ENCODE measurements around the gene AQP6. TPM values are rescaled to one million over a fixed set of nuclear protein-coding genes. Genes with fewer than 3 reads are reported as not detected.

The AQP6 gene
- total RNA-seq, 1 donor from 2014 or later = not detected

- H3K9me3 ChIP-seq (replicated peaks) = no peaks in the 10 kb centered on the region
- H3K4me3 ChIP-seq = peak overlapping the region; percentile 84
- intact Hi-C loops (cut with micrococcal nuclease) = no loop called here
- no peak for DNase-seq
- H3K27ac ChIP-seq (replicated peaks) = peak overlapping the region; percentile 64
- no peaks in the 10 kb centered on the region for H3K27me3 ChIP-seq (ENCODE audit: low read depth)
- no peaks in the 10 kb centered on the region for H3K36me3 ChIP-seq
- H3K4me1 ChIP-seq = peaks cover 11% of the 10 kb centered on the region
- TF ChIP-seq CTCF (IDR thresholded peaks at IDR 0.05; ENCODE audit: borderline replicate concordance) = no peak
Measured at GRCh38 chr12:50024805-50025186, 52.0 kb downstream of the AQP6 start.

- H3K27me3 ChIP-seq (ENCODE audit: low read depth) = no peaks in the 10 kb centered on the region
- H3K4me3 ChIP-seq = peak within 1 kb of the TSS; percentile 84
- no peaks in the 10 kb centered on the region for H3K9me3 ChIP-seq (replicated peaks)
- H3K27ac ChIP-seq (replicated peaks) = peak within 1 kb of the TSS; percentile 64
- peak; percentile 93 for DNase-seq
- intact Hi-C loops (cut with micrococcal nuclease) = no loop called here
- no peaks in the 10 kb centered on the region for H3K36me3 ChIP-seq
- no peak for TF ChIP-seq CTCF (IDR thresholded peaks at IDR 0.05; ENCODE audit: borderline replicate concordance)
- peaks cover 11% of the 10 kb centered on the region for H3K4me1 ChIP-seq
Measured at GRCh38 chr12:50025187-50026059, 52.7 kb downstream of the AQP6 start, which contains the start of gene RACGAP1. Gene RACGAP1, minus strand, starts transcription at chr12:50025494. Its CDS starts 8,779 bp downstream, at chr12:50016715.

- Histone ChIP-seq H3K27me3 (ENCODE audit: low read depth) (peaks cover 5% of the 10 kb centered on the region), H3K4me3 (no peak overlapping the region), H3K9me3 (replicated peaks) (no peaks in the 10 kb centered on the region), H3K4me1 (peaks cover 11% of the 10 kb centered on the region), H3K36me3 (no peaks in the 10 kb centered on the region), H3K27ac (replicated peaks) (no peak overlapping the region)
- intact Hi-C loops (cut with micrococcal nuclease) = no loop called here
- TF ChIP-seq CTCF (IDR thresholded peaks at IDR 0.05; ENCODE audit: borderline replicate concordance) = no peak
- DNase-seq = no peak
Measured at GRCh38 chr12:50026691-50027090, 53.9 kb downstream of the AQP6 start.

Other genes starting within 250 kb of the AQP6 start
- gene TMBIM6, start 231.4 kb upstream of the AQP6 start, total RNA-seq = 215 TPM
- 25.5 TPM for gene NCKAP5L, start 144.5 kb upstream of the AQP6 start, total RNA-seq
- 2.9 TPM for gene BCDIN3D, start 129.8 kb upstream of the AQP6 start, total RNA-seq
- gene FAIM2, start 69.0 kb upstream of the AQP6 start, total RNA-seq = 7.4 TPM
- not detected for gene AQP2, start 22.2 kb upstream of the AQP6 start, total RNA-seq
- gene AQP5, start 11.1 kb upstream of the AQP6 start, total RNA-seq = 0.41 TPM
- gene RACGAP1, start 52.5 kb downstream of the AQP6 start, total RNA-seq = 5.4 TPM
- 0.96 TPM for gene ASIC1, start 84.6 kb downstream of the AQP6 start, total RNA-seq
- gene SMARCD1, start 112.4 kb downstream of the AQP6 start, total RNA-seq = 15.4 TPM
- gene GPD1, start 131.1 kb downstream of the AQP6 start, total RNA-seq = 9.0 TPM
- 195 TPM for gene COX14, start 139.3 kb downstream of the AQP6 start, total RNA-seq
- 7.6 TPM for gene CERS5, start 194.4 kb downstream of the AQP6 start, total RNA-seq